ENCODE measurements around the gene KDM6B.

GRCh38 chr17:7848131-7848579, 14.1 kb downstream of the KDM6B start:
- no peak for TF ChIP-seq FOXM1 (IDR thresholded peaks at IDR 0.05; ENCODE audit: borderline replicate concordance, low read depth)
- TF ChIP-seq TAF1 (IDR thresholded peaks at IDR 0.05; ENCODE audit: low read depth): no peak
- TF ChIP-seq RAD21 (IDR thresholded peaks at IDR 0.05; ENCODE audit: low read depth): no peak
- no peak for TF ChIP-seq EP300 (IDR thresholded peaks at IDR 0.05; ENCODE audit: borderline replicate concordance)
- no peak for TF ChIP-seq YY1 (IDR thresholded peaks at IDR 0.05; ENCODE audit: low read depth)
- no peak for TF ChIP-seq CEBPB (IDR thresholded peaks at IDR 0.05)
- no peak for TF ChIP-seq REST (IDR thresholded peaks at IDR 0.05; ENCODE audit: low read depth)
- no peak for TF ChIP-seq CREB1 (IDR thresholded peaks at IDR 0.05; ENCODE audit: low read depth)
- no peak for TF ChIP-seq USF1 (IDR thresholded peaks at IDR 0.05)
- no peak for TF ChIP-seq MAX (IDR thresholded peaks at IDR 0.05)
- no peak for TF ChIP-seq EGR1 (IDR thresholded peaks at IDR 0.05)

All from Ishikawa (cell line).